ENCODE measurements around the gene PDE6H.

DNA sequence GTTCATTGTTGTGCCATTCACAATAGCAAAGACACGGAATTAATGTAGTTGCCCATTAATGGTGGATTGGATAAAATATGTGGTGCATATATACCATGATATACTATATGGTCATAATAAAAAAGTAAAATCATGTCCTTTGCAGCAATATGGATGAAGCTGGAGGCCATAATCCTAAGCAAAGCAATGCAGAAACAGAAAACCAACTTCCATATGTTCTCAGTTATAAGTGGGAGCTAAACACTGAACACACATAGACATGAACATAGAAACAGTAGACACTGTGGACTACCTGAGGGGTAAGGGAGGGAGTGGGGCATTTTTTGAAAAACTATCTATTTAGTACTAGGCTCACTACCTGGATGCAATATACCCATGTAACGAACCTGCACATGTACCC lies 31.5 kb upstream of the PDE6H start:
- TF ChIP-seq POLR2AphosphoS5 (IDR thresholded peaks at IDR 0.05) (no peak), POLR2A (IDR thresholded peaks at IDR 0.05) (no peak)
- TF ChIP-seq, protein P1, sequence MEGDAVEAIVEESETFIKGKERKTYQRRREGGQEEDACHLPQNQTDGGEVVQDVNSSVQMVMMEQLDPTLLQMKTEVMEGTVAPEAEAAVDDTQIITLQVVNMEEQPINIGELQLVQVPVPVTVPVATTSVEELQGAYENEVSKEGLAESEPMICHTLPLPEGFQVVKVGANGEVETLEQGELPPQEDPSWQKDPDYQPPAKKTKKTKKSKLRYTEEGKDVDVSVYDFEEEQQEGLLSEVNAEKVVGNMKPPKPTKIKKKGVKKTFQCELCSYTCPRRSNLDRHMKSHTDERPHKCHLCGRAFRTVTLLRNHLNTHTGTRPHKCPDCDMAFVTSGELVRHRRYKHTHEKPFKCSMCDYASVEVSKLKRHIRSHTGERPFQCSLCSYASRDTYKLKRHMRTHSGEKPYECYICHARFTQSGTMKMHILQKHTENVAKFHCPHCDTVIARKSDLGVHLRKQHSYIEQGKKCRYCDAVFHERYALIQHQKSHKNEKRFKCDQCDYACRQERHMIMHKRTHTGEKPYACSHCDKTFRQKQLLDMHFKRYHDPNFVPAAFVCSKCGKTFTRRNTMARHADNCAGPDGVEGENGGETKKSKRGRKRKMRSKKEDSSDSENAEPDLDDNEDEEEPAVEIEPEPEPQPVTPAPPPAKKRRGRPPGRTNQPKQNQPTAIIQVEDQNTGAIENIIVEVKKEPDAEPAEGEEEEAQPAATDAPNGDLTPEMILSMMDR (IDR thresholded peaks at IDR 0.05), result no peak

All from prostate gland (tissue), 2 donors.